Retina (tissue), 1 donor: ENCODE measurements around the gene IFI27L1.
A peak's percentile ranks its signal among the peaks of the same experiment; 100 is the strongest.

Source experiments
- DNase-seq: peaks from one replicate; pipeline ENCODE4 v3.0.0-alpha.2; 2016

The IFI27L1 gene

DNA sequence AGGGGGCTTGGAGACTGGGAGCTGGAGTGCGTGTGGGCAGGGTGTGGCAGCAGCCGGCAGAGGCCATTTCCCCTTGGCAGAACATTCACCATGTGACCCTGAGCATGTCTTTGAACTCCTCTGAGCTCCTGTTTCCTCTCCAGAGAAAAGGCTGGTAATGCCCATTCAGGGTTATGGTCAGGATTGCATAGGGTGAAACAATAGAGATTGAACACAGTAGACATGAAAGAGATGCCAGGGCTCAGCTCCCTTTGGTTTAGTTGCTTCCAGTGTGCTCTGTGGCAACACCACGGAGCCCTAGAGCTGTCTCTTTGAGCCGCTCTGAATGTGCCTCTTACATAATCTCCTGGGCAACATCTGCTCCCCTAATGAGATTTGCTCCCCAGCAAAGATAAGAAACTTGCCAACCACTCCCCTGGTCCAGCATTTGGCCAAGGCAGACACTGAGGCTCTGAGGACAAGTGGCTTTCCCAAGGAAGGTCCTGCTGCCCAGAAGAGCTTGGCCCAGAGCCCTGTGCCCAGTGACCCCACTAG lies 34.0 kb downstream of the IFI27L1 start:
- no peak for DNase-seq

DNA sequence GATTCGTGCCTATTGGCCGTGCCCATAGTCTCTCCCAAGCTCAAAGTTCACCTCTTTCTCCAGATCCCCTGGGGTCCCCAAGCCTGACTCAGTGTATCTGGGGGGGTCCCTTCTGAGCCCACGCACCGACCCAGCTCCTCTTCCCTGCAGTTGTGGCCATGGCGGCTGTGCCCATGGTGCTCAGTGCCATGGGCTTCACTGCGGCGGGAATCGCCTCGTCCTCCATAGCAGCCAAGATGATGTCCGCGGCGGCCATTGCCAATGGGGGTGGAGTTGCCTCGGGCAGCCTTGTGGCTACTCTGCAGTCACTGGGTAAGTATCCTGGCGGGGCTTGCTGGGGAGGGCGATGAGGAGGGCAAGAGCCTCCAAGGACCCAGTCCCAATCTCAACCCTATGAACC lies 34.5 kb downstream of the IFI27L1 start:
- no peak for DNase-seq

DNA sequence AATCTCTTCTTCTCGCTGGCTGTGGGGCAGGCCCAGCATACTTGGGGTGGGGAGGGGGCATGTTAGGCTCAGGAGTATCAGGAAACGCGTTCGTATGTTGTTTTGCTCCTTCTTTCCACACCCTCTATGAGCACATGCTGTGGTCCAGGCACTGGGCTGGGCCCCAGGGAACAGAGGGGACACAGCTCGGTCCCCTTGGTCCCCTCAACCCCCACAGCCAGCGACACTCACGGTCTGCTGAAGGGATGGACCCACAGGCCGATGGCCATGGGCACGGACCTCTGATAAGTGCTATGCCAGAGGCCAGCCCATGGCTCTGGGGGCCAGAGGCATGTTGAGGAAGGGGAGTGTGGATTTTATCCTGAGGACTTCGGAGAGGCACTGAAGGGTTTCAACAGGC lies 35.6 kb downstream of the IFI27L1 start:
- no peak for DNase-seq

DNA sequence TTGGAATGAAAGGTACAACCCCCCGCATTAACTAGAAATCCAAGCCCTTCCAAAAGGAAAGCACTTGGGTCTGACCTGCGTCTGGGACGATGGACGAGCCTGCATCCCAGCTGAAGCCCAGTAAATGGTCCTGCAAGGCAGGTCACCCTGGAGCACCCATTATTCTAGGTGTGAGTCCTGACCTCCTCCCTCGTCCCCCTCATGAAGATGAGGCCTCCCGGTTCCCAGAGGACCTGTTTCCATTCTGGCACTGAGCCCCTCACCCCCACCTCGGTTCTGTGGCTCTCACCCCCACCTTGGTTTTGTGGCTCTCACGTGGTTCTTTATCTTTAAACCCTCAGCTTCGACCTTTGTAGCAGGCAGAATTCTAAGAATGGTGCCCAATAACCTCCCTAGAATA lies 36.7 kb downstream of the IFI27L1 start:
- DNase-seq = no peak

DNA sequence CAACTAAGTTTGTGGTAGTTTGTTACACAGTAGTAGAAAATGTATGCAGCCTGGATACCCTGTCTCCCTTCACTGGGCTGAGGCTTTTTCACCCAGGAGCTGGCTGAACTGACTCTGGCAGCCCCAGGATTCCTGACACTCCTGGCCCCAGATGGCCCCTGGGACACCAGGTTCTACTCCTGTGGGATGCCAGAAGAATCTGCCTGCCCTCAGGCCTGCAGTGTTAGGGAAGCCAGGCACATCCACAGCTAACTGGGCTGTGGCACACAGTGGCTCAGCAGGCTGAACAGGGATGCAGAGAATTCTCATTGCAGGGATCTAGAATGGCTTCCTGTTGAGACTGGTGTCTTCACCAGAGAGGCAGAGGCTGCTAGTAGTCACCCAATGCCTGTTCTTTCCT lies 38.0 kb downstream of the IFI27L1 start:
- no peak for DNase-seq

DNA sequence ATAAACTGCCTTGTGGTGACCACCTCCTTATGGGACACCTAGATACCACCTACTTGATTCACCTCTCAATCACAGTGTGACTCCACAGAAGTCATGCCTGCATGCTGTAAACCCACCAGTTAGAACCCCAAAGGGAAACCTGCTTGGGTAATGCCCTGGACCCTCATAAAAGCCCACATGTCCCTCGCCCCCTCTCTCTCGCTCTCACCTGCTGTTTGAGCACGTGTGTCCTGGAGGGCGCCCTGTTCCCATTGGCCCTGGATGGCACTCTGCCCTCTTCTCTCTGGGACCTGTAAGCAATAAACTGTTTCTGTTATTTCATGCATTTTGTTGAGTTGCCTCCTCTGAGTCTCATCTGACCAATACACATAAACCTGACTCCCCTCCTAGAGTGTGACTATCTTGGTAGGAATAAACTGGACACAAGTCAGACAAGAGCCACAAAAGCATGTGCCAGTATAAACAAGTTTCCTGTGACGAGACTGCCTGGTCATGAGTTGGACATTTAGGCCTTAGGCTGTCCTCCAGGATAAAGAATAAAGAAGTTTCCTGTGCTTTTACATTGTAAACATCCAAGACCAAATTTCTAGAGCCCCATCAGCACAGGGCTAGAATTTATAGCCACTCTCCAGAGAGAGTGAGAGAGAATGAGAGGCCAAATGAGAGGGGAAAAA lies 39.7 kb downstream of the IFI27L1 start:
- no peak for DNase-seq

DNA sequence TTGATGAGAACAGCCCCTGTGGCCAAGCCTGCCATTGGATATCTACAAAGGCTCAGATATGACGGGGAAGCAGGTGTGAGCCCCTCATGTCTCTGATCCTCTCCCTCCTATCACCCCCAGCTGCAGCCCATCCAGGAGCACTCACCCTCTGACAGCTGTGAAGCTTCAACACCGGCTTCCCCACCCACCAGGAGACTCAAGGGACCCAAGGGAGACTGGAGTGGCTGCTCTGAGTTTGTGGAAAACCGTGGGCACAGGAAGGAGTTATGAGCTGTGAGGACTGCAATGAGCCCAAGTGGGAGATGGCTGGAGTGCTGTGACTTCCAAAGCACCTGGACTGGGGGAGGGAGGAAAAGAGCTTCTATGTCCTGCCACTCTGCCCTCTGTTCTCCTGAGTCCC lies 40.4 kb downstream of the IFI27L1 start:
- DNase-seq = no peak

DNA sequence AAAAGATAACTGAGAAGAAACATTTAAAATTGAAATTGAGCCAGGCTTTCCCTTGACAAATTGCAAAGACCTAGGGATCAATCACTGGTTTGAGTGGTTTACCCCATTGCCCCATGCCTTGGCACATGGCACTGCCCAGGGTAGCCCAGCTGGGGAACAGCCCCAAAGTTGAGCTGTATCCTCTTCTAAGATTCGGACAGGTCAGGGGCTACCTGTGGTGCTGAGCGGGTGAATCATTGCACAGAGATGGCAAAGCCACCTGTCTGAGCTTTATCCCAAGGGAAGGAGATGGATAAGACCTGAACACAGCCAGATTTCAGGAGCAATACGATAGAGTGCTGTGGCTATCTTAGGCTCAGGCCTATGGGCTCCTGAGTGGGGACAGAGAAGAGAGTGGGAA lies 41.3 kb downstream of the IFI27L1 start:
- DNase-seq = no peak

DNA sequence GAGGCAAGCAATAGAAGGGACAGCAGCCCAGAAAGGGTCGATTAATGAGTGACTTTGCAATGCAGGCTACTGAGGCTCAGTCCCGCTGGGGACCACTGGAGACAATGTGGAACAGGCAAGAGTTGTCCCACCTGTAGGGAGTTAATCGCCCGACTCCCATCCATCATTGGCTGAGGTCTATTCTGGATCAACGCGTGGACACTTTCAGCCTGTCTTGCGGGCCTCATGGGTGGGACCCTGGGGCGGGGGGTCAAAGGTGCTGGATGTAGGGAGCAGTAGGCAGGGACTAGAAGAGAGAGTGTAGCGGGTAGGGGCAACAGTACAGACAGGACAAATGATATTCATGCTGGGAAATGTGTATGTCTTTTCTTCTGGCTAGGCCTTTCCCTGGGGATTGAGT lies 42.2 kb downstream of the IFI27L1 start:
- DNase-seq = no peak

DNA sequence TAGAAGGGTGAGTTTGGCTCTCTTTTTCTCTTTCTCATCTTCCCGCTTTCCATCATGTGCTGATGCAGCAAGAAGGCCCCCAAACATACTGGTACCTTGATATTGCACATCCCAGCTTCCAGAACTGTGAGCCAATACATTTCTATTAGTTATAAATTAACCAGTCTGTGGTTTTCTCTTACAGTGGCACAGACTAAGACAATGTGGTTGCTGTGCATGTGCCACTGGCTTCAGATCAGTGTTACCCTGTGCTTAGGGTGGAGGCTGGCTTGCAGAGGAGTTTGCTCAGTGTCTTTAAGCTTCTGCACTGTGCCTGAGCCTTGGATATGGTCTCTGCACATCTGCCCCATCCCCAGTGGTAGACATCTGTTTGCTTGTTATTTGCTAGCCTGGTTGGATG lies 42.8 kb downstream of the IFI27L1 start:
- no peak for DNase-seq

DNA sequence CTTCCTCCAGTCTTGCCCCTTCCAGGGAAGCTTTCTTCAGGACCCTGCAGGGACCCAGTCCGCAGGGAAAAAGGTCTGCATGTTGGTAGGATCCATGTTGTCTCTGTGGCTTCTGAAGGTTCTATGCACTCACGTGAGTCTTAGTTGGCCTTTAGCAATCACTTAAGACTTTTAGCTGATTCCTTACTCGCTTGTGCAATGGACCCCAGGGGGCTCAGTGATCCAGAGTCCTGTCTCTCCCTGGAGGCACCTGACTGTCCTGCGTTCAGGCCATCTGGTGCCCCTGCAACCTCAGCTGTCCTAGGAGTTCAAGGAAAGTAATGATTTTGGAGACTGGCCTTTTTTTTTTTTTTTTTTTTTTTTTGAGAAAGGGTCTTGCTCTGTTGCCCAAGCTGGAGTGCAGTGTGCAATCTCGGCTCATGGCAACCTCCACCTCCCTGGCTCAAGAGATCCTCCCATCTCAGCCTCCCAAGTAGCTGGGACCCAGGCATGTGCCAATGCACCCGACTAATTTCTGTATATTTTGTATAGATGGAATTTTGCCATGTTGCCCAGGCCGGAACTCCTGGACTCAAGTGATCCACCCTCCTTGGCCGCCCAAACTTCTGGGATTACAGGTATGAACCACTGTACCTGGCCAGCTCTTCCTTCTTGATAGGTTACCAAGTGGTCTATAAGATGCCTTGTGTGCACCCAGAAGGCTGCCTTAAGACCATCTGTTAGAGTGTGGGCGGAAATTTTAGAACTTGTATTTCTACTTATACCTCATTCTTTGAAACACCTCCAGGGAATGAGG lies 43.7 kb downstream of the IFI27L1 start:
- DNase-seq = no peak

DNA sequence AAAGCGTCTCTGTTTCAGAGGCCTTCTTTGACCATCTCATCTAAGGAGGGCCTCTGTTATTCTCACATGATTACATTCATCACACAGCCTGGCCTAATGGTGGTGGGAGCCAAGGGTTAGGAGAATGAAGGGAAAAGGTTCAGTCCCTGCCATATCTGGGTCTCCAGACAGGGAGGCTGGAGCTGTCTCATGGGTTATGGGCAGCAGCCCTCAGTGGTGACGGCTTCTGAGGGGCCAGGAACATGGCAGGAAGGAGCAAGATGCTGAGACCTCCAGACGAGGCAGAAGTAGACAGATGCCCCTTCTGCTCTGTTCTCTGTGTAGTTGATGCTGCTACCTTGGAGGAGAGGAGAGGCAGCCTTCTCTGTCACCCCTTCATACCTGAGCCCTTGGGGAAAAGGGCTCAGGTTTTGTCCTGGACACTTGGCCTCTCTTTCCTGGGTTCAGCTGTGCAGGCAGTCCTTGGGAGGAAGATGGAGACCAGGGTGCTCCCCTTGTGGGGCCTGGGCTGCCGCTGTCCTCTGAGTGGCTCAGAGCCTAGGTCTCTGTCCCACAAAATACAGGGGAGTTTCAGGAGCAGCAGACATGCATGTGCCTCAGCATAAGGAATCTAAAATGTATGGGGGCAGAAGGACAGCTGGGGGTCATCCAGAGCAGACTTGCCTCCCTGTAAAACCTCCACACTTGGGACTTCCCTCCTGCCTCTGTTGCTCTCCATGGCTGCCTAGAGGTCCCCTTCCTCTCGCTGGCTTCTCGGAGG lies 44.7 kb downstream of the IFI27L1 start:
- no peak for DNase-seq

DNA sequence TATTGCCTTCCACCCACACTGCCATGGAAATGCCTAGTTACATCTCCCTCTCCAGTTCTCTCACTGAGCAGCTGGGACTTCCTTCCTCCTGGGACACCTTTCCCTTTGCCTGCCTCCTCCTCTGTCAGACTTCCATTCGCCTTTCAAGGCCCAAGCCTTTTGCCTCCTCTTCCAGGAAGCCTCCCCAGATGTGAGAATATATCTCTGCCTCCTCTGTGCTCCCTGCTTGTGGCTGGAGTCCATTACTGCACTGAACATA lies 45.2 kb downstream of the IFI27L1 start:
- DNase-seq = no peak

DNA sequence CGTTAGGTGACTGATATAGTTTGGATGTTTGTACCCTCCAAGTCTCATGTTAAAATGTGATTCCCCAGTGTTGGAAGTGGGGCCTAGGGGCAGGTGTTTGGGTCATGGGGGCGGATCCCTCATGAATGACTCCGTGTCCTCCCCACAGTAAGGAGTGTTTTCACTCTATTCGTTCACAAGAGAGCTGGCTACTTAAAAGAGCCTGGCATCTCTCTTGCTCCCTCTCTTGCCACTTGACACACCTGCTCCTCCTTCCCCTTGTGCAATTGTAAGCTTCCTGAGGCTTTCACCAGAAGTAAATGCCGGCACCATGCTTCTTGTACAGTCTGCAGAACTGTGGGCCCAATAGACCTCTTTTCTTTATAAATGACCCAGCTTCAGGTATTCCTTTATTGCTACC lies 45.7 kb downstream of the IFI27L1 start:
- DNase-seq = no peak

DNA sequence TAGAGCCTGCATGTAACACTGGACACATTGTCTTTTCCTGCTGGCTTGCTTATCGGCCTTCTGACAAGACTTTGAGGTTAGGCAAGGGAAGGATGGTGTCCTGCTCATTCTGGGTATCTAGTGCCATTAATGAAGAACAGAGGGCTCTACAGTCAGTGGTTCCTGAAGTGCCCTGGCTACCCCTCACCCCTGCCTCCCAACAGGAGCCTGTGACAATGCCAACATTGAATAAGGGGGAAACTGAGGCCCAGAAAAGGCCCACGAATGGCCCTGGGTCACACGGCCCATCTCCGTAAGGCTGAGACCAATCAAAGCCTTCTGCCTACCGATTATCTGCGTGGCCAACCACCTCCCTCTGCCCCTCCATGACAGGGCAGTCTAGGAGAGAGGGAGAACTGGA lies 46.2 kb downstream of the IFI27L1 start:
- no peak for DNase-seq

DNA sequence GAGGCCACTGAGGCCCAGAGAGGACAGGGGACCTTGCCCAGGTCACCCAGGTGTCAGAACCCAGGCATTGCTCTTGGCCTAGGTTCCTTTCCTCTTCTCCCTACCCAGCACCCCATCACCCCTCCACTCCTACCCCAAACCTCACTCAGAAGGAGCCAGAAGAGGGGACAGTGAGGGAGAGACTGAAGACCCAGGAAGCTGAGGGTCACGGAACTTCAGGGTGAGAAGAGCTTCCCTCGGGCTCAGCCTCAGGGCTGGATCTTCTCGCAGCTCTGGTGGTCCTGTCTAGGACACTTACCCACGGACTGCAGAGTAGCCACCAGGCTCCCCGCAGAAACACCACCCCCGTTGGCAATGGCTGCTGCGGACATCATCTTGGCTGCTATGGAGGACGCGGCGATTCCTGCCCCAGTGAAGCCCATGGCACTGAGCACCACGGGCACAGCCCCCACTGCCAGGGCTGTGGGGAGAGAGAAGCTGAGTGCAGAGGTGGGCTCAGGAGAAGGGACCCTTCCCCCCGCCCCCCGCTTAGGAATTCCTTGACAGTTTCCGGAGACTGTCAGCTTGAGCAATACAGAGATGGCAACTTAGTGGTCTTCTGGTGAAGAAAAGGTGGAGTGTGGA lies 47.2 kb downstream of the IFI27L1 start:
- no peak for DNase-seq

DNA sequence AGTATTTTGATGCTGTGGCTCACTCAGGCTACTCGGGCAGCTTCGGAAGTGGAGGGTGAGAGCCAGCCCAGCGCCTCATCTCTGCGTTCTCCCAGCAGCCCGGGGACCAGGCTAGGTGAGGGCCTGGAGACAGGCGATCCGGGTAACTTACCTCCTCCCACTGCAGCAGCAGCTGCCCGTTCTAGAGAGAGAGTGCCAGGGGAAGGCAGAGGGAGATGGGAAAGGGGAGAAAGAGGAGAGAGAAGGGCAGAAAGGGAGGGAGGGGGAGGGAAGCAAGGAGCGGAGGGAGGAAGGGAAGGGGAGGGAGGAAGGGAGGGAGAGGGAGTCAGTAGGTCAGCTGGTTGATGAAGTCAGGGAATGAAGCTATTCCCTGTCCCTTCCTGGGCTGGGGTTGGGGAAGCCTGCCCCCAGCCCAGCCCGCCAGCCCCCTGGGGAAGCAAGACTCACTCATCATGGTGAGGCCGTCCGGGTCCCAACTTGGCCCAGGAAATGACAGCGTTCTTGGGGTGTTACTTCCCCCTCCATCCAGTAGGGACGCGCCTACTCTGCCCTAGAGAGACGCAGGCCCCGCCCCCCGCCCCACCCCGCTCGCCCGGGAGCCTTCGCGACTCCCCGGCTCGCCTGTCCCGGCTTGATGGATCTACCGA lies 48.1 kb downstream of the IFI27L1 start, which contains the start of gene IFI27L2:
Gene IFI27L2, minus strand, starts transcription at position 494 of the 647 bp plus-strand sequence. Its CDS starts 40 bp downstream, at position 454.
- DNase-seq = peak; percentile 86

DNA sequence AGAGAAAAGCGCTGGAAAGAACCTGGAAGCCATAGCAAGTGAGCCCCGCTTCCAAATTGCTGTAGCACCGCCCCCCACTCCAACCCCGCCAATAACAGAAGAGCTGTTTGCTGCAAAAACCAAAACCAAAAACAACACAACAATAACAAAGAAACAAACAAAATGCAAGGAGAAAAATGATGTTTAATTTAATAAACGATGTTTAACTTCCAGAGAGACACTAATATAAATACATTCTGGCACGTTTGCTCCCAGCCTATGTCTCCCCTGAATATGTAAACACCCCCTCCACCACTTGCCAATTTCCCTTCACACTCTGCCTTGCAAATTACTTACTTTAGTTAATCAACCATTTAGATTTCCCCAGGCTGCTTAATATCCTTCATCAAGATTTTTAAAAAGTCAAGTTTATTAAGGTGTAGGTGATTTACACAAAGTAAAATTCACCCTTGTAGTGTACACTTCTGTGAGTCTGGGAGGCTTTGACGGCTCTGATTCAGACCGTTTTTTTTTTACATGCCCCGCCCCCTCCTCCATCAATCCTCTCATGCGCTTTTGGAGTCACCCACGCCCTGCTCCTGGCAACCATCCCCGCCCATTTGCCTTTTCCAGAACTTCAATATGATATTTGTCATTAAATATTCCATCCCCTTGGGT lies 48.8 kb downstream of the IFI27L1 start:
- DNase-seq = peak; percentile 61

DNA sequence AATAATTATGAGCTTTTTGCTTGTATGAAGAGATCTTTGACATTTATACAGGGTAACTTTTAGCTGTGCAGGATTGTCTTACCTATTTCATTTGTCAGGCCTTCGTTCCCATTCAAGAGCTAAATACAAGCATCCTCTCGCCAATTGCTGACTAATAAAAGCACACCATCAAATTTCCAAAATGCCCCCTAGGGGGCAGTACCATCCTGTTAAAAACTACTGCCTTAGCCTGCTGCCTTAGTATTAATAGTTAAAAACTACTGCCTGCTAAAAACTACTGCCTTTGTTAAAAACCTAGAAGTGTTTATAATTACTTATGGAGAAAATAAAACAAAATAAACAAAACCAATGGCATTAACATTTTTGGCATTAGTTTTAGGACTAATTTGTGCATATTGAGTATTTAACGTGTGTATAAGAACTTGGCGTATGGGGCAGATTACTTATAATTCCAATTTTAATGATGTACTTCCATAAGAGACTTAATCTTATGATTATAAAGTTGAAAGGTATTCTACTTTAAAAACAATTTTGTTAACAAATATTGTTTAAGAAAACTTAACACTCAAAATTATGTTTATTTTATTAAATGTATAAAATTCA lies 51.3 kb downstream of the IFI27L1 start:
- peak; percentile 70 for DNase-seq

DNA sequence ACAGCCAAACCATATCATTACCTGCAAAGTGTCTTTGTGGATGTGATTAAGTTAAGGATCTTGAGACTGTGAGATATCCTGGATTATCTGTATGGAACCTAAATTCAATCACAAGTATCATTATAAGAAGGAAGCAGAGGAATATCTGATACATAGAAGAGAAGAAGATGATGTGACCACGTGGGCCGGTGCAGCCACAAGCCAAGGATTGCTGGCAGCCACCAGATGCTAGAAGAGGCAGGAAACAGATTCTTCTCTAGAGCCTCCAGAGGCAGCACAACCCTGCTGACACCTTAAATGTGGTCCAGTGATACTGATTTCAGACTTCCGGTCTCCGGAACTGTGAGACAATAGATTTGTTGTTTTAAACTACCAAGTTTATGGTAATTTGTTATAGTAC lies 54.4 kb downstream of the IFI27L1 start:
- no peak for DNase-seq

DNA sequence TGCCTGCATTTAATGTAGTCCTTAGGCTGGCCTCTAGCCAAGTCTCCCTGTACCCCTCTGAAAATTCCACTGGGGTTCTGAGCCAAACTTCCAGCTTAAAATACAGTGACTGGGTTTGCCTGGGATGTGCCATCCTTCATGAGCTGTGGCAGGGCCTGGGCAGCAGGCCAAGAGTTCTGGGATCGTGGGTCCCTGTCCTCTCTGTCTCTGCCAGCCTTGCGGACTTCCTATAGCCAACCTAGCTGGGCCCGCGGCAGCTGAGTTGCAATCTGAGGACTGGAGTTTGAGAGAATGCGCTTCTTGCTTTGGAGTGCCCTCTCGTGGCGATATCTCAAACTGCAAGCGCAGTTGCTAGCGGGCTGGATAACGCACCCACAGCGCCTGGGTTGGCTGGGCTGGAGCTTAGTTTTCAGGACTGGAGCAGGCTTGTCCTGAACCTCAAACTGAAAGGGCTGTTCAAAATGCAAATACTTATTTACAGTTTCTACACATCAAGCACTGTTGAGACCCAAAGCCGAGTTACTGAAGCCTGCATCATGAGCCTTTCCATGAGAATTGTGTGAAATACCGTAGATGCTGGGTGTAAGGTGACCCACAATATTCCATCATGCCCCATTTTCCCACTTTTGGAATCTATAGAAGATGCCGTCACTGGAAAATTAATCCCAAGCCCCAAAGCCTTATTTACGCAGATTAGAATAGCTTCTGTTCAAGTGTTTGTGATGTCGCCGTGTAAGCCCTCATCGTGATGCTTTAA lies 55.6 kb downstream of the IFI27L1 start:
- DNase-seq = peak; percentile 89
